DND-41 (cell line): ENCODE results near the gene TMEM138.

ENCODE experiments used
- ATAC-seq: fragments of 200-7000 bp; cut with Tn5 transposase; 3 replicates; pipeline ENCODE4 v1.9.1; 2021; ENCODE audit warnings: low read depth; ENCODE audit not compliant: insufficient read depth
- DNase-seq: peaks from one replicate; pipeline ENCODE4 v3.0.0-alpha.2; 2020
- H2AFZ ChIP-seq: 2 replicates; pipeline ENCODE4 v1.6.0; 2012; ENCODE audit warnings: low read depth, low read length
- H3K27ac ChIP-seq: 2 replicates; pipeline ENCODE4 v1.5.1; 2012; ENCODE audit warnings: low read length, inconsistent platforms
- H3K27me3 ChIP-seq: fragments of 200-600 bp; sonication (generic); 2 replicates; pipeline ENCODE4 v1.6.0; 2012; ENCODE audit warnings: low read length, mild to moderate bottlenecking, inconsistent platforms; ENCODE audit not compliant: insufficient read depth, poor library complexity
- H3K36me3 ChIP-seq: 2 replicates; pipeline ENCODE4 v1.5.1; 2012; ENCODE audit warnings: low read length, inconsistent platforms; ENCODE audit not compliant: insufficient read depth
- H3K4me1 ChIP-seq: 2 replicates; pipeline ENCODE4 v1.5.1; 2012; ENCODE audit warnings: mild to moderate bottlenecking, low read length; ENCODE audit not compliant: insufficient read depth
- H3K4me2 ChIP-seq: 2 replicates; pipeline ENCODE4 v1.6.0; 2012; ENCODE audit warnings: mild to moderate bottlenecking, moderate library complexity, low read length, inconsistent platforms; ENCODE audit not compliant: insufficient read depth
- H3K4me3 ChIP-seq, 2 experiments: fragments of 200-600 bp in 1 of 2; shearing (Covaris generic) in 1 of 2; 2 replicates each; pipeline ENCODE4 v1.5.1; 2012 to 2016; ENCODE audit warnings: inconsistent platforms in 2 of 2, low read length in 2 of 2, mild to moderate bottlenecking in 2 of 2, low read depth in 1 of 2, moderate library complexity in 1 of 2
- H3K79me2 ChIP-seq: 2 replicates; pipeline ENCODE4 v1.6.0; 2012; ENCODE audit warnings: low read length, inconsistent platforms; ENCODE audit not compliant: insufficient read depth
- H3K9ac ChIP-seq: 2 replicates; pipeline ENCODE4 v1.6.0; 2012; ENCODE audit warnings: low read depth, mild to moderate bottlenecking, inconsistent platforms, low read length, moderate library complexity
- H3K9me3 ChIP-seq: 2 replicates; pipeline ENCODE4 v1.5.1; 2012; ENCODE audit warnings: low read length, moderate library complexity, mild to moderate bottlenecking, inconsistent platforms; ENCODE audit not compliant: insufficient read depth, severe bottlenecking
- H4K20me1 ChIP-seq: 2 replicates; pipeline ENCODE4 v1.6.0; 2012; ENCODE audit warnings: low read length; ENCODE audit not compliant: insufficient read depth
- CTCF ChIP-seq: IDR thresholded peaks from 2 replicates; pipeline ENCODE4 v1.5.1; 2012; ENCODE audit warnings: borderline replicate concordance, low read length, moderate library complexity, mild to moderate bottlenecking; ENCODE audit not compliant: poor library complexity, severe bottlenecking; ENCODE audit errors: extremely low read depth
- EZH2 ChIP-seq: IDR thresholded peaks from 3 replicates; pipeline ENCODE4 v1.6.1; 2012; ENCODE audit warnings: borderline replicate concordance, low read depth, mild to moderate bottlenecking, moderate library complexity, low read length, inconsistent platforms; ENCODE audit not compliant: severe bottlenecking

Gene TMEM138

GRCh38 chr11:61403658-61404057 lies 41.5 kb downstream of the TMEM138 start:
- Histone ChIP-seq H3K79me2 (no peaks in the 10 kb centered on the region), H3K4me2 (no peak overlapping the region), H2AFZ (no peak overlapping the region), H3K4me1 (no peaks in the 10 kb centered on the region), H3K9ac (no peak overlapping the region), H3K36me3 (peaks cover 61% of the 10 kb centered on the region), H4K20me1 (peaks cover 34% of the 10 kb centered on the region), H3K27ac (no peak overlapping the region), H3K27me3 (no peaks in the 10 kb centered on the region), H3K4me3 (no peak overlapping the region), H3K9me3 (no peaks in the 10 kb centered on the region)
- no peak for ATAC-seq
- DNase-seq = no peak
- no peak for TF ChIP-seq CTCF
- no peak for TF ChIP-seq EZH2

- ATAC-seq (no peak), DNase-seq (no peak)
- TF ChIP-seq EZH2 = no peak
- no peak for TF ChIP-seq CTCF
- Histone ChIP-seq H3K4me2 (no peak overlapping the region), H3K9me3 (no peaks in the 10 kb centered on the region), H3K27me3 (no peaks in the 10 kb centered on the region), H3K9ac (no peak overlapping the region), H3K27ac (no peak overlapping the region), H4K20me1 (peaks cover 34% of the 10 kb centered on the region), H3K79me2 (no peaks in the 10 kb centered on the region), H3K36me3 (peaks cover 65% of the 10 kb centered on the region), H3K4me1 (no peaks in the 10 kb centered on the region), H3K4me3 (no peak overlapping the region), H2AFZ (no peak overlapping the region)
Measured at GRCh38 chr11:61404103-61404502, 41.9 kb downstream of the TMEM138 start.

- no peaks in the 10 kb centered on the region for H3K27me3 ChIP-seq
- H3K9me3 ChIP-seq = no peaks in the 10 kb centered on the region
- H3K36me3 ChIP-seq = peaks cover 69% of the 10 kb centered on the region
- TF ChIP-seq CTCF (no peak), EZH2 (no peak)
- peaks cover 34% of the 10 kb centered on the region for H4K20me1 ChIP-seq
- no peak for ATAC-seq
- no peak overlapping the region for H3K4me2 ChIP-seq
- H3K4me1 ChIP-seq = no peaks in the 10 kb centered on the region
- no peaks in the 10 kb centered on the region for H3K79me2 ChIP-seq
- H3K27ac ChIP-seq = no peak overlapping the region
- DNase-seq = no peak
- no peak overlapping the region for H3K4me3 ChIP-seq
- no peak overlapping the region for H2AFZ ChIP-seq
- H3K9ac ChIP-seq = no peak overlapping the region
Measured at GRCh38 chr11:61404641-61405040, 42.5 kb downstream of the TMEM138 start.

- Histone ChIP-seq H3K9ac (no peak overlapping the region), H3K27ac (no peak overlapping the region), H3K79me2 (peaks cover 3% of the 10 kb centered on the region; the same call in 1 of the 2 replicates), H4K20me1 (peaks cover 34% of the 10 kb centered on the region), H3K4me3 (no peak overlapping the region), H3K9me3 (no peaks in the 10 kb centered on the region), H2AFZ (no peak overlapping the region), H3K27me3 (no peaks in the 10 kb centered on the region), H3K36me3 (peaks cover 83% of the 10 kb centered on the region), H3K4me1 (no peaks in the 10 kb centered on the region), H3K4me2 (no peak overlapping the region)
- no peak for ATAC-seq
- no peak for DNase-seq
- TF ChIP-seq EZH2 (no peak), CTCF (no peak)
Measured at GRCh38 chr11:61406067-61406466, 43.9 kb downstream of the TMEM138 start.
